ENCODE measurements around the gene STH.
"Not testable (repeated sequence)": the region's sequence is repeated elsewhere in the genome, so short reads cannot be mapped to it uniquely, and the experiment has no call there.

STH gene

DNA sequence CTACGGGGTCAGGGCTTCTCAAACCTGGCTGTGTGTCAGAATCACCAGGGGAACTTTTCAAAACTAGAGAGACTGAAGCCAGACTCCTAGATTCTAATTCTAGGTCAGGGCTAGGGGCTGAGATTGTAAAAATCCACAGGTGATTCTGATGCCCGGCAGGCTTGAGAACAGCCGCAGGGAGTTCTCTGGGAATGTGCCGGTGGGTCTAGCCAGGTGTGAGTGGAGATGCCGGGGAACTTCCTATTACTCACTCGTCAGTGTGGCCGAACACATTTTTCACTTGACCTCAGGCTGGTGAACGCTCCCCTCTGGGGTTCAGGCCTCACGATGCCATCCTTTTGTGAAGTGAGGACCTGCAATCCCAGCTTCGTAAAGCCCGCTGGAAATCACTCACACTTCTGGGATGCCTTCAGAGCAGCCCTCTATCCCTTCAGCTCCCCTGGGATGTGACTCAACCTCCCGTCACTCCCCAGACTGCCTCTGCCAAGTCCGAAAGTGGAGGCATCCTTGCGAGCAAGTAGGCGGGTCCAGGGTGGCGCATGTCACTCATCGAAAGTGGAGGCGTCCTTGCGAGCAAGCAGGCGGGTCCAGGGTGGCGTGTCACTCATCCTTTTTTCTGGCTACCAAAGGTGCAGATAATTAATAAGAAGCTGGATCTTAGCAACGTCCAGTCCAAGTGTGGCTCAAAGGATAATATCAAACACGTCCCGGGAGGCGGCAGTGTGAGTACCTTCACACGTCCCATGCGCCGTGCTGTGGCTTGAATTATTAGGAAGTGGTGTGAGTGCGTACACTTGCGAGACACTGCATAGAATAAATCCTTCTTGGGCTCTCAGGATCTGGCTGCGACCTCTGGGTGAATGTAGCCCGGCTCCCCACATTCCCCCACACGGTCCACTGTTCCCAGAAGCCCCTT, 10.9 kb downstream of the STH start:
- Histone ChIP-seq H3K4me3 (ENCODE audit: low read length) (no peak overlapping the region), H3K36me3 (ENCODE audit: control insufficient read depth, low read depth, low read length) (no peaks in the 10 kb centered on the region), H3K9ac (ENCODE audit: low read length) (no peak overlapping the region), H3K9me3 (ENCODE audit: control insufficient read depth, low read depth, low read length) (no peaks in the 10 kb centered on the region), H3K27ac (ENCODE audit: low read length) (no peak overlapping the region), H3K27me3 (ENCODE audit: control insufficient read depth, insufficient read depth, low read length) (no peaks in the 10 kb centered on the region), H3K4me1 (ENCODE audit: control insufficient read depth, low read depth, low read length) (no peaks in the 10 kb centered on the region)

GRCh38 chr17:46010597-46011186, 11.6 kb downstream of the STH start:
- Histone ChIP-seq H3K9me3 (ENCODE audit: control insufficient read depth, low read depth, low read length) (no peaks in the 10 kb centered on the region), H3K27ac (ENCODE audit: low read length) (no peak overlapping the region), H3K36me3 (ENCODE audit: control insufficient read depth, low read depth, low read length) (no peaks in the 10 kb centered on the region), H3K4me3 (ENCODE audit: low read length) (no peak overlapping the region), H3K9ac (ENCODE audit: low read length) (no peak overlapping the region), H3K4me1 (ENCODE audit: control insufficient read depth, low read depth, low read length) (no peaks in the 10 kb centered on the region), H3K27me3 (ENCODE audit: control insufficient read depth, insufficient read depth, low read length) (no peaks in the 10 kb centered on the region)

DNA sequence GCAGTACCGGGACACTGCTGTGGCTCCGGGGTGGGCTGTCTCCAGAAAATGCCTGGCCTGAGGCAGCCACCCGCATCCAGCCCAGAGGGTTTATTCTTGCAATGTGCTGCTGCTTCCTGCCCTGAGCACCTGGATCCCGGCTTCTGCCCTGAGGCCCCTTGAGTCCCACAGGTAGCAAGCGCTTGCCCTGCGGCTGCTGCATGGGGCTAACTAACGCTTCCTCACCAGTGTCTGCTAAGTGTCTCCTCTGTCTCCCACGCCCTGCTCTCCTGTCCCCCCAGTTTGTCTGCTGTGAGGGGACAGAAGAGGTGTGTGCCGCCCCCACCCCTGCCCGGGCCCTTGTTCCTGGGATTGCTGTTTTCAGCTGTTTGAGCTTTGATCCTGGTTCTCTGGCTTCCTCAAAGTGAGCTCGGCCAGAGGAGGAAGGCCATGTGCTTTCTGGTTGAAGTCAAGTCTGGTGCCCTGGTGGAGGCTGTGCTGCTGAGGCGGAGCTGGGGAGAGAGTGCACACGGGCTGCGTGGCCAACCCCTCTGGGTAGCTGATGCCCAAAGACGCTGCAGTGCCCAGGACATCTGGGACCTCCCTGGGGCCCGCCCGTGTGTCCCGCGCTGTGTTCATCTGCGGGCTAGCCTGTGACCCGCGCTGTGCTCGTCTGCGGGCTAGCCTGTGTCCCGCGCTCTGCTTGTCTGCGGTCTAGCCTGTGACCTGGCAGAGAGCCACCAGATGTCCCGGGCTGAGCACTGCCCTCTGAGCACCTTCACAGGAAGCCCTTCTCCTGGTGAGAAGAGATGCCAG, 12.9 kb downstream of the STH start:
- no peaks in the 10 kb centered on the region for H3K27me3 ChIP-seq (ENCODE audit: control insufficient read depth, insufficient read depth, low read length)
- H3K27ac ChIP-seq (ENCODE audit: low read length), result no peak overlapping the region
- no peaks in the 10 kb centered on the region for H3K4me1 ChIP-seq (ENCODE audit: control insufficient read depth, low read depth, low read length)
- no peaks in the 10 kb centered on the region for H3K36me3 ChIP-seq (ENCODE audit: control insufficient read depth, low read depth, low read length)
- no peaks in the 10 kb centered on the region for H3K9me3 ChIP-seq (ENCODE audit: control insufficient read depth, low read depth, low read length)
- no peak overlapping the region for H3K4me3 ChIP-seq (ENCODE audit: low read length)
- H3K9ac ChIP-seq (ENCODE audit: low read length), result no peak overlapping the region

GRCh38 chr17:46012506-46013079, 13.5 kb downstream of the STH start:
- H3K9ac ChIP-seq (ENCODE audit: low read length), result no peak overlapping the region
- H3K36me3 ChIP-seq (ENCODE audit: control insufficient read depth, low read depth, low read length), result no peaks in the 10 kb centered on the region
- no peak overlapping the region for H3K27ac ChIP-seq (ENCODE audit: low read length)
- H3K4me1 ChIP-seq (ENCODE audit: control insufficient read depth, low read depth, low read length), result no peaks in the 10 kb centered on the region
- no peaks in the 10 kb centered on the region for H3K27me3 ChIP-seq (ENCODE audit: control insufficient read depth, insufficient read depth, low read length)
- no peaks in the 10 kb centered on the region for H3K9me3 ChIP-seq (ENCODE audit: control insufficient read depth, low read depth, low read length)
- no peak overlapping the region for H3K4me3 ChIP-seq (ENCODE audit: low read length)

DNA sequence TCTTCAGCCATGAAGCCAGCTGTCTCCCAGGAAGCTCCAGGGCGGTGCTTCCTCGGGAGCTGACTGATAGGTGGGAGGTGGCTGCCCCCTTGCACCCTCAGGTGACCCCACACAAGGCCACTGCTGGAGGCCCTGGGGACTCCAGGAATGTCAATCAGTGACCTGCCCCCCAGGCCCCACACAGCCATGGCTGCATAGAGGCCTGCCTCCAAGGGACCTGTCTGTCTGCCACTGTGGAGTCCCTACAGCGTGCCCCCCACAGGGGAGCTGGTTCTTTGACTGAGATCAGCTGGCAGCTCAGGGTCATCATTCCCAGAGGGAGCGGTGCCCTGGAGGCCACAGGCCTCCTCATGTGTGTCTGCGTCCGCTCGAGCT, 14.1 kb downstream of the STH start:
- Histone ChIP-seq H3K9me3 (ENCODE audit: control insufficient read depth, low read depth, low read length) (no peaks in the 10 kb centered on the region), H3K4me1 (ENCODE audit: control insufficient read depth, low read depth, low read length) (no peaks in the 10 kb centered on the region), H3K9ac (ENCODE audit: low read length) (no peak overlapping the region), H3K4me3 (ENCODE audit: low read length) (no peak overlapping the region), H3K36me3 (ENCODE audit: control insufficient read depth, low read depth, low read length) (no peaks in the 10 kb centered on the region), H3K27ac (ENCODE audit: low read length) (no peak overlapping the region), H3K27me3 (ENCODE audit: control insufficient read depth, insufficient read depth, low read length) (no peaks in the 10 kb centered on the region)

DNA sequence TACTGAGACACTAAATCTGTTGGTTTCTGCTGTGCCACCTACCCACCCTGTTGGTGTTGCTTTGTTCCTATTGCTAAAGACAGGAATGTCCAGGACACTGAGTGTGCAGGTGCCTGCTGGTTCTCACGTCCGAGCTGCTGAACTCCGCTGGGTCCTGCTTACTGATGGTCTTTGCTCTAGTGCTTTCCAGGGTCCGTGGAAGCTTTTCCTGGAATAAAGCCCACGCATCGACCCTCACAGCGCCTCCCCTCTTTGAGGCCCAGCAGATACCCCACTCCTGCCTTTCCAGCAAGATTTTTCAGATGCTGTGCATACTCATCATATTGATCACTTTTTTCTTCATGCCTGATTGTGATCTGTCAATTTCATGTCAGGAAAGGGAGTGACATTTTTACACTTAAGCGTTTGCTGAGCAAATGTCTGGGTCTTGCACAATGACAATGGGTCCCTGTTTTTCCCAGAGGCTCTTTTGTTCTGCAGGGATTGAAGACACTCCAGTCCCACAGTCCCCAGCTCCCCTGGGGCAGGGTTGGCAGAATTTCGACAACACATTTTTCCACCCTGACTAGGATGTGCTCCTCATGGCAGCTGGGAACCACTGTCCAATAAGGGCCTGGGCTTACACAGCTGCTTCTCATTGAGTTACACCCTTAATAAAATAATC, 14.6 kb downstream of the STH start:
- Histone ChIP-seq H3K27me3 (ENCODE audit: control insufficient read depth, insufficient read depth, low read length) (no peaks in the 10 kb centered on the region), H3K9ac (ENCODE audit: low read length) (no peak overlapping the region)

GRCh38 chr17:46019408-46019925, 20.4 kb downstream of the STH start:
- not testable (repeated sequence) for H3K4me3 ChIP-seq (ENCODE audit: low read length); H3K36me3 ChIP-seq (ENCODE audit: control insufficient read depth, low read depth, low read length); H3K9ac ChIP-seq (ENCODE audit: low read length); H3K9me3 ChIP-seq (ENCODE audit: control insufficient read depth, low read depth, low read length); H3K4me1 ChIP-seq (ENCODE audit: control insufficient read depth, low read depth, low read length); H3K27ac ChIP-seq (ENCODE audit: low read length); H3K27me3 ChIP-seq (ENCODE audit: control insufficient read depth, insufficient read depth, low read length)

More for the DNA sequence above, 14.6 kb downstream of the STH start:
- H3K27ac ChIP-seq (ENCODE audit: low read length), result no peak overlapping the region
- H3K4me3 ChIP-seq (ENCODE audit: low read length), result no peak overlapping the region
- no peaks in the 10 kb centered on the region for H3K9me3 ChIP-seq (ENCODE audit: control insufficient read depth, low read depth, low read length)
- no peaks in the 10 kb centered on the region for H3K36me3 ChIP-seq (ENCODE audit: control insufficient read depth, low read depth, low read length)
- no peaks in the 10 kb centered on the region for H3K4me1 ChIP-seq (ENCODE audit: control insufficient read depth, low read depth, low read length)

- H3K36me3 ChIP-seq (ENCODE audit: control insufficient read depth, low read depth, low read length), result peaks cover 6% of the 10 kb centered on the region
- H3K9ac ChIP-seq (ENCODE audit: low read length), result no peak overlapping the region
- no peak overlapping the region for H3K4me3 ChIP-seq (ENCODE audit: low read length)
- H3K27ac ChIP-seq (ENCODE audit: low read length), result no peak overlapping the region
- no peaks in the 10 kb centered on the region for H3K9me3 ChIP-seq (ENCODE audit: control insufficient read depth, low read depth, low read length)
- H3K27me3 ChIP-seq (ENCODE audit: control insufficient read depth, insufficient read depth, low read length), result no peaks in the 10 kb centered on the region
- H3K4me1 ChIP-seq (ENCODE audit: control insufficient read depth, low read depth, low read length), result no peaks in the 10 kb centered on the region
Observed at GRCh38 chr17:46020023-46020761, 21.1 kb downstream of the STH start.

DNA sequence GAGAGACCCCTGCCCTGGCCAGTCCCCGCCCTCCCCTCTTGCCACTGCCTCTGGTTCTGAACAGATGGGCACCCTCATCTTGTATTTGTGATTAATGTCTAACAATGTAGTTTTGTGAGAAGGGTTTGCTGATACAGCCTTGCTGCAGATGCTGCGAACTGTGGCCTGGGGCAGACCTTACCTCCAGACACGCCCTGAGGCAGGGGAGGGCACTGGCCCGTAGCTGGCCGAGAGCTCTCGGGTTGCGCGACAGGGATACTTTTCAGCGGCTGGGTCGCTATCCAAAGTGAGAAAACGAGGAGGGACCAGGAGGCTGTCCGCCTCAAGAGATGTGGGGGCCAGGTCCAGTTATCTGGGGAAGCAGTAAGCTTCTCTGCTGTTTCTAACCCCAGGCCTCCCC, 21.9 kb downstream of the STH start:
- no peaks in the 10 kb centered on the region for H3K9me3 ChIP-seq (ENCODE audit: control insufficient read depth, low read depth, low read length)
- H3K36me3 ChIP-seq (ENCODE audit: control insufficient read depth, low read depth, low read length), result peaks cover 6% of the 10 kb centered on the region
- H3K9ac ChIP-seq (ENCODE audit: low read length), result no peak overlapping the region
- H3K4me3 ChIP-seq (ENCODE audit: low read length), result no peak overlapping the region
- H3K27me3 ChIP-seq (ENCODE audit: control insufficient read depth, insufficient read depth, low read length), result no peaks in the 10 kb centered on the region
- no peaks in the 10 kb centered on the region for H3K4me1 ChIP-seq (ENCODE audit: control insufficient read depth, low read depth, low read length)
- no peak overlapping the region for H3K27ac ChIP-seq (ENCODE audit: low read length)

- not testable (repeated sequence) for H3K9me3 ChIP-seq (ENCODE audit: control insufficient read depth, low read depth, low read length); H3K9ac ChIP-seq (ENCODE audit: low read length); H3K4me3 ChIP-seq (ENCODE audit: low read length); H3K27ac ChIP-seq (ENCODE audit: low read length); H3K27me3 ChIP-seq (ENCODE audit: control insufficient read depth, insufficient read depth, low read length)
- peaks cover 24% of the 10 kb centered on the region for H3K36me3 ChIP-seq (ENCODE audit: control insufficient read depth, low read depth, low read length)
- H3K4me1 ChIP-seq (ENCODE audit: control insufficient read depth, low read depth, low read length), result peaks cover 15% of the 10 kb centered on the region
Observed at GRCh38 chr17:46023366-46023765, 24.3 kb downstream of the STH start.

Data from iPS-18a (cell line).